ENCODE data around the gene HRC. TPM values are rescaled to one million over a fixed set of nuclear protein-coding genes. Genes with fewer than 3 reads are reported as not detected.

The HRC gene
- total RNA-seq, 1 experiment from 2014 or later: 0.13 TPM

DNA sequence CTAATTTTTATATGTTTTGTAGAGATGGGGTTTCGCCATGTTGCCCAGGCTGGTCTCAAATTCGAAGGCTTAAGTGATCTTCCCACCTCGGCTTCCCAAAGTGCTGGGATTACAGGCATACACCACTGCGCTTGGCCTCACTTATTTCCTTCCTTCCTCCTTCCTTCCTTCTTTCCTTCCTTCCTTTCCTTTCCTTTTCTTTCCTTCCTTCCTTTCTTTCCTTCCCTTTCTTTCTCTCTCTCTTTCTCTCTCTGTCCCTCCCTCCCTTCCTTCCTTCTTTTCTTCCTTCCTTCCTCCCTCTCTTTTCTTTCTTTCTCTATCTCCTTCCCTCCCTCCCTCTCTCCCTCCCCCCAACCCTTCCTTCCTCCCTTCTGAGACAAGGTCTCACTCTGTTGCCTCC is 39.2 kb upstream of the HRC start:
- intact Hi-C loops (cut with micrococcal nuclease; ENCODE audit: unreplicated experiment) (no loop called here), in situ Hi-C loops (cut with HindIII; ENCODE audit: low pct_unique_long_range_greater_than_20kb, low sequenced_read_pairs) (no loop called here)
- no peaks in the 10 kb centered on the region; the same call in 1 of the 2 replicates for H3K36me3 ChIP-seq (ENCODE audit: control insufficient read depth, insufficient read depth, low read length)
- H3K27me3 ChIP-seq (ENCODE audit: control insufficient read depth, insufficient read depth, low read length): no peaks in the 10 kb centered on the region
- no peak overlapping the region for H3K27ac ChIP-seq (ENCODE audit: low read length)
- no peak overlapping the region for H3K4me3 ChIP-seq (ENCODE audit: low read depth in 2 of 2, low read length in 2 of 2)
- ChIA-PET CTCF (interaction anchor here (0.6 kb wide), 1 partner anchor 197 kb away, joined by 5 read pairs; no protein-coding TSS in a partner anchor), POLR2A (no interaction called here)
- TF ChIP-seq POLR2AphosphoS5 (IDR thresholded peaks at IDR 0.05; ENCODE audit: low read depth, low read length): no peak
- no TSS peak for BruUV-seq (replicated peaks)
- no peak for ATAC-seq
- DNase-seq (ENCODE audit: low read depth, low spot score): no peak
- H3K9me3 ChIP-seq (ENCODE audit: control insufficient read depth, insufficient read depth, low read depth, low read length): no peaks in the 10 kb centered on the region
- no peaks in the 10 kb centered on the region for H3K4me1 ChIP-seq (ENCODE audit: control insufficient read depth, insufficient read depth, low read length)

GRCh38 chr19:49193822-49194394 is 38.7 kb upstream of the HRC start:
- H3K27me3 ChIP-seq (ENCODE audit: control insufficient read depth, insufficient read depth, low read length): no peaks in the 10 kb centered on the region
- DNase-seq (ENCODE audit: low read depth, low spot score) (no peak), ATAC-seq (no peak)
- no peaks in the 10 kb centered on the region for H3K9me3 ChIP-seq (ENCODE audit: control insufficient read depth, insufficient read depth, low read depth, low read length)
- no peaks in the 10 kb centered on the region for H3K4me1 ChIP-seq (ENCODE audit: control insufficient read depth, insufficient read depth, low read length)
- ChIA-PET POLR2A (no interaction called here), CTCF (interaction anchor here (0.6 kb wide), 1 partner anchor 194 kb away, joined by 3 read pairs; no protein-coding TSS in a partner anchor)
- TF ChIP-seq, protein P1, sequence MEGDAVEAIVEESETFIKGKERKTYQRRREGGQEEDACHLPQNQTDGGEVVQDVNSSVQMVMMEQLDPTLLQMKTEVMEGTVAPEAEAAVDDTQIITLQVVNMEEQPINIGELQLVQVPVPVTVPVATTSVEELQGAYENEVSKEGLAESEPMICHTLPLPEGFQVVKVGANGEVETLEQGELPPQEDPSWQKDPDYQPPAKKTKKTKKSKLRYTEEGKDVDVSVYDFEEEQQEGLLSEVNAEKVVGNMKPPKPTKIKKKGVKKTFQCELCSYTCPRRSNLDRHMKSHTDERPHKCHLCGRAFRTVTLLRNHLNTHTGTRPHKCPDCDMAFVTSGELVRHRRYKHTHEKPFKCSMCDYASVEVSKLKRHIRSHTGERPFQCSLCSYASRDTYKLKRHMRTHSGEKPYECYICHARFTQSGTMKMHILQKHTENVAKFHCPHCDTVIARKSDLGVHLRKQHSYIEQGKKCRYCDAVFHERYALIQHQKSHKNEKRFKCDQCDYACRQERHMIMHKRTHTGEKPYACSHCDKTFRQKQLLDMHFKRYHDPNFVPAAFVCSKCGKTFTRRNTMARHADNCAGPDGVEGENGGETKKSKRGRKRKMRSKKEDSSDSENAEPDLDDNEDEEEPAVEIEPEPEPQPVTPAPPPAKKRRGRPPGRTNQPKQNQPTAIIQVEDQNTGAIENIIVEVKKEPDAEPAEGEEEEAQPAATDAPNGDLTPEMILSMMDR (IDR thresholded peaks at IDR 0.05): no peak
- TF ChIP-seq, protein P2, sequence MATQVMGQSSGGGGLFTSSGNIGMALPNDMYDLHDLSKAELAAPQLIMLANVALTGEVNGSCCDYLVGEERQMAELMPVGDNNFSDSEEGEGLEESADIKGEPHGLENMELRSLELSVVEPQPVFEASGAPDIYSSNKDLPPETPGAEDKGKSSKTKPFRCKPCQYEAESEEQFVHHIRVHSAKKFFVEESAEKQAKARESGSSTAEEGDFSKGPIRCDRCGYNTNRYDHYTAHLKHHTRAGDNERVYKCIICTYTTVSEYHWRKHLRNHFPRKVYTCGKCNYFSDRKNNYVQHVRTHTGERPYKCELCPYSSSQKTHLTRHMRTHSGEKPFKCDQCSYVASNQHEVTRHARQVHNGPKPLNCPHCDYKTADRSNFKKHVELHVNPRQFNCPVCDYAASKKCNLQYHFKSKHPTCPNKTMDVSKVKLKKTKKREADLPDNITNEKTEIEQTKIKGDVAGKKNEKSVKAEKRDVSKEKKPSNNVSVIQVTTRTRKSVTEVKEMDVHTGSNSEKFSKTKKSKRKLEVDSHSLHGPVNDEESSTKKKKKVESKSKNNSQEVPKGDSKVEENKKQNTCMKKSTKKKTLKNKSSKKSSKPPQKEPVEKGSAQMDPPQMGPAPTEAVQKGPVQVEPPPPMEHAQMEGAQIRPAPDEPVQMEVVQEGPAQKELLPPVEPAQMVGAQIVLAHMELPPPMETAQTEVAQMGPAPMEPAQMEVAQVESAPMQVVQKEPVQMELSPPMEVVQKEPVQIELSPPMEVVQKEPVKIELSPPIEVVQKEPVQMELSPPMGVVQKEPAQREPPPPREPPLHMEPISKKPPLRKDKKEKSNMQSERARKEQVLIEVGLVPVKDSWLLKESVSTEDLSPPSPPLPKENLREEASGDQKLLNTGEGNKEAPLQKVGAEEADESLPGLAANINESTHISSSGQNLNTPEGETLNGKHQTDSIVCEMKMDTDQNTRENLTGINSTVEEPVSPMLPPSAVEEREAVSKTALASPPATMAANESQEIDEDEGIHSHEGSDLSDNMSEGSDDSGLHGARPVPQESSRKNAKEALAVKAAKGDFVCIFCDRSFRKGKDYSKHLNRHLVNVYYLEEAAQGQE (IDR thresholded peaks at IDR 0.05; ENCODE audit: insufficient read depth in 1 of 2, low read depth in 2 of 2, low read length in 1 of 2): no peak
- TF ChIP-seq TCF7L2 (IDR thresholded peaks at IDR 0.05; ENCODE audit: low read depth, low read length): no peak
- TF ChIP-seq SIN3A (IDR thresholded peaks at IDR 0.05; ENCODE audit: borderline replicate concordance, insufficient read depth, low read depth, low read length): no peak
- TF ChIP-seq POLR2AphosphoS5 (IDR thresholded peaks at IDR 0.05; ENCODE audit: low read depth, low read length): no peak
- in situ Hi-C loops (cut with HindIII; ENCODE audit: low pct_unique_long_range_greater_than_20kb, low sequenced_read_pairs): no loop called here
- intact Hi-C loops (cut with micrococcal nuclease; ENCODE audit: unreplicated experiment): no loop called here
- H3K27ac ChIP-seq (ENCODE audit: low read length): no peak overlapping the region
- BruUV-seq (replicated peaks): no TSS peak
- no peak overlapping the region for H3K4me3 ChIP-seq (ENCODE audit: low read depth in 2 of 2, low read length in 2 of 2)
- H3K36me3 ChIP-seq (ENCODE audit: control insufficient read depth, insufficient read depth, low read length): no peaks in the 10 kb centered on the region; the same call in 1 of the 2 replicates

GRCh38 chr19:49190781-49191180 is 35.6 kb upstream of the HRC start:
- H3K4me3 ChIP-seq (ENCODE audit: low read depth in 2 of 2, low read length in 2 of 2): no peak overlapping the region
- no TSS peak for BruUV-seq (replicated peaks)
- H3K4me1 ChIP-seq (ENCODE audit: control insufficient read depth, insufficient read depth, low read length): no peaks in the 10 kb centered on the region
- H3K36me3 ChIP-seq (ENCODE audit: control insufficient read depth, insufficient read depth, low read length): no peaks in the 10 kb centered on the region
- intact Hi-C loops (cut with micrococcal nuclease; ENCODE audit: unreplicated experiment): no loop called here
- DNase-seq (ENCODE audit: low read depth, low spot score): no peak
- ChIA-PET POLR2A (no interaction called here), CTCF (no interaction called here)
- in situ Hi-C loops (cut with HindIII; ENCODE audit: low pct_unique_long_range_greater_than_20kb, low sequenced_read_pairs): no loop called here
- H3K27ac ChIP-seq (ENCODE audit: low read length): no peak overlapping the region
- TF ChIP-seq SIN3A (IDR thresholded peaks at IDR 0.05; ENCODE audit: borderline replicate concordance, insufficient read depth, low read depth, low read length) (no peak), POLR2AphosphoS5 (IDR thresholded peaks at IDR 0.05; ENCODE audit: low read depth, low read length) (no peak), TCF7L2 (IDR thresholded peaks at IDR 0.05; ENCODE audit: low read depth, low read length) (no peak)
- TF ChIP-seq, protein P1 (IDR thresholded peaks at IDR 0.05): no peak
- TF ChIP-seq, protein P2 (IDR thresholded peaks at IDR 0.05; ENCODE audit: insufficient read depth in 1 of 2, low read depth in 2 of 2, low read length in 1 of 2): no peak
- no peaks in the 10 kb centered on the region for H3K27me3 ChIP-seq (ENCODE audit: control insufficient read depth, insufficient read depth, low read length)
- H3K9me3 ChIP-seq (ENCODE audit: control insufficient read depth, insufficient read depth, low read depth, low read length): no peaks in the 10 kb centered on the region
- ATAC-seq: no peak
